ENCODE results near the gene CDC42BPG. TPM values are rescaled to one million over a fixed set of nuclear protein-coding genes. Genes with fewer than 3 reads are reported as not detected.

Gene CDC42BPG
- total RNA-seq, 1 experiment from 2014 or later: 4.1 TPM

DNA sequence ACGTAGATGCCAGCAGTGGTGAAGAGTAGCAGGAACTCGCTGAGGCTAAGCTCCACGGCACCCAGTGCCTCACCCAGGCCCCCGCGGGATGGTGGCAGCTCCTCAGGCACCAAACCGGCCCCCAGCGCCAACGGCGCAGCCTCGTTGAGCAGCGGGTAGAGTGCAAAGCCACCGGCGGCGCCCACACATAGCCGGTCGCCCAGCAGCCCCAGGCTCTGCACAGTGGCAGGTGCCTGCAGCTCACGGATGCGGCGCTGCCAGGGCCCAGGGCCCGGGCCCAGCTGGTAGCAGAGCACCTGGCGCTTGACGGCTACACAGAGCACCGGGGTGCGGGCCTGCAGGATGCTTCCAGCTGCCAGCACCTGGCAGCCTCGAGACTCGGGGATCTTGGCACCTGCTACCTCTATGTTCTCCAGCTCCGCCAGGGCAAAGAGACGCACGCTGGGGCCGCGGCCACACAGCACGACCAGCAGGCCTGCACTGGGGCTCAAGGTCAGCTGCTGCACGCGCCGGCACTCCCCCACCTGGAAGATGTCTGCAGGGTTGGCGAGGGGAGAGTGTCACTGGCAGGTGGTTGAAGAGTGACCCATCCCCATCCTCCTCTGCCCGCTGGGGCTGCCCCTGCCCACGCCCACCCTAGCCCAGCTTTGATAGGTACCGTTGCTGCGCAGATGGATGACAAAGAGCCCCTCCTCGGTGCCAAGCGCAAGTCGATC lies 14.8 kb downstream of the CDC42BPG start:
- intact Hi-C loops (cut with micrococcal nuclease; ENCODE audit: unreplicated experiment): no loop called here
- no peak for ATAC-seq
- TF ChIP-seq TCF7L2 (IDR thresholded peaks at IDR 0.05; ENCODE audit: low read depth, low read length) (no peak), SIN3A (IDR thresholded peaks at IDR 0.05; ENCODE audit: borderline replicate concordance, insufficient read depth, low read depth, low read length) (no peak), CTCF (IDR thresholded peaks at IDR 0.05) (no peak), POLR2AphosphoS5 (IDR thresholded peaks at IDR 0.05; ENCODE audit: low read depth, low read length) (no peak)
- TF ChIP-seq, protein P1, sequence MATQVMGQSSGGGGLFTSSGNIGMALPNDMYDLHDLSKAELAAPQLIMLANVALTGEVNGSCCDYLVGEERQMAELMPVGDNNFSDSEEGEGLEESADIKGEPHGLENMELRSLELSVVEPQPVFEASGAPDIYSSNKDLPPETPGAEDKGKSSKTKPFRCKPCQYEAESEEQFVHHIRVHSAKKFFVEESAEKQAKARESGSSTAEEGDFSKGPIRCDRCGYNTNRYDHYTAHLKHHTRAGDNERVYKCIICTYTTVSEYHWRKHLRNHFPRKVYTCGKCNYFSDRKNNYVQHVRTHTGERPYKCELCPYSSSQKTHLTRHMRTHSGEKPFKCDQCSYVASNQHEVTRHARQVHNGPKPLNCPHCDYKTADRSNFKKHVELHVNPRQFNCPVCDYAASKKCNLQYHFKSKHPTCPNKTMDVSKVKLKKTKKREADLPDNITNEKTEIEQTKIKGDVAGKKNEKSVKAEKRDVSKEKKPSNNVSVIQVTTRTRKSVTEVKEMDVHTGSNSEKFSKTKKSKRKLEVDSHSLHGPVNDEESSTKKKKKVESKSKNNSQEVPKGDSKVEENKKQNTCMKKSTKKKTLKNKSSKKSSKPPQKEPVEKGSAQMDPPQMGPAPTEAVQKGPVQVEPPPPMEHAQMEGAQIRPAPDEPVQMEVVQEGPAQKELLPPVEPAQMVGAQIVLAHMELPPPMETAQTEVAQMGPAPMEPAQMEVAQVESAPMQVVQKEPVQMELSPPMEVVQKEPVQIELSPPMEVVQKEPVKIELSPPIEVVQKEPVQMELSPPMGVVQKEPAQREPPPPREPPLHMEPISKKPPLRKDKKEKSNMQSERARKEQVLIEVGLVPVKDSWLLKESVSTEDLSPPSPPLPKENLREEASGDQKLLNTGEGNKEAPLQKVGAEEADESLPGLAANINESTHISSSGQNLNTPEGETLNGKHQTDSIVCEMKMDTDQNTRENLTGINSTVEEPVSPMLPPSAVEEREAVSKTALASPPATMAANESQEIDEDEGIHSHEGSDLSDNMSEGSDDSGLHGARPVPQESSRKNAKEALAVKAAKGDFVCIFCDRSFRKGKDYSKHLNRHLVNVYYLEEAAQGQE (IDR thresholded peaks at IDR 0.05; ENCODE audit: insufficient read depth in 1 of 2, low read depth in 2 of 2, low read length in 1 of 2): no peak
- Histone ChIP-seq H3K4me3 (ENCODE audit: low read depth in 2 of 2, low read length in 2 of 2) (no peak overlapping the region), H3K9me3 (ENCODE audit: control insufficient read depth, insufficient read depth, low read depth, low read length) (no peaks in the 10 kb centered on the region), H3K4me1 (ENCODE audit: control insufficient read depth, insufficient read depth, low read length) (peaks cover 1% of the 10 kb centered on the region; the same call in 1 of the 2 replicates), H3K27me3 (ENCODE audit: control insufficient read depth, insufficient read depth, low read length) (no peaks in the 10 kb centered on the region), H3K36me3 (ENCODE audit: control insufficient read depth, insufficient read depth, low read length) (no peaks in the 10 kb centered on the region), H3K27ac (ENCODE audit: low read length) (no peak overlapping the region)
- no peak for DNase-seq (ENCODE audit: low read depth, low spot score)
- no TSS peak for BruUV-seq (replicated peaks)
- CTCF ChIA-PET: interaction anchor here (0.6 kb wide), 1 partner anchor 289 kb away, joined by 4 read pairs; no protein-coding TSS in a partner anchor
- in situ Hi-C loops (cut with HindIII; ENCODE audit: low pct_unique_long_range_greater_than_20kb, low sequenced_read_pairs): no loop called here
- POLR2A ChIA-PET: no interaction called here

DNA sequence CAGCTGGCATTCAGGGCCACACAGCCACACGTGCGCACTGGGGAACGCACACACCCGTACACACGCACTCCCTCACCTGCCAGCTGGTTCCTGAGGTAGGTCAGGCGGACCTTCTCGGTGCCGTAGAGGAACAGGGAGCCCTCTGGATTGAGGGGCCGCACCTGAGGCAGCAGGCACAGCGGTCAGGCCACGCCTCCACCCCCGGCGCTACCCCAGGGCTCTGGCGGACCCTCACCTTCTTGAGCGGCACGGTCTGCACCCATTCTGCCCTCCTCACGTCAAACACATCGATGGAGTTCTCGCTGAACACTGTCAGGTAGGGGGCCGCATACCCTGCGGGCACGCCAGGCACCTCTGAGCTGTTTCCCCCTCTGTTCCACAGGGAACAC lies 17.0 kb downstream of the CDC42BPG start:
- H3K36me3 ChIP-seq (ENCODE audit: control insufficient read depth, insufficient read depth, low read length): no peaks in the 10 kb centered on the region
- no peak overlapping the region for H3K4me3 ChIP-seq (ENCODE audit: low read depth in 2 of 2, low read length in 2 of 2)
- ATAC-seq: no peak
- H3K27ac ChIP-seq (ENCODE audit: low read length): no peak overlapping the region
- intact Hi-C loops (cut with micrococcal nuclease; ENCODE audit: unreplicated experiment): no loop called here
- no peak for DNase-seq (ENCODE audit: low read depth, low spot score)
- H3K4me1 ChIP-seq (ENCODE audit: control insufficient read depth, insufficient read depth, low read length): no peaks in the 10 kb centered on the region
- no TSS peak for BruUV-seq (replicated peaks)
- H3K27me3 ChIP-seq (ENCODE audit: control insufficient read depth, insufficient read depth, low read length): no peaks in the 10 kb centered on the region
- ChIA-PET CTCF (no interaction called here), POLR2A (interaction anchor here (0.8 kb wide), 1 partner anchor 35 kb away, joined by 3 read pairs; no protein-coding TSS in a partner anchor)
- no peaks in the 10 kb centered on the region for H3K9me3 ChIP-seq (ENCODE audit: control insufficient read depth, insufficient read depth, low read depth, low read length)
- in situ Hi-C loops (cut with HindIII; ENCODE audit: low pct_unique_long_range_greater_than_20kb, low sequenced_read_pairs): no loop called here
- TF ChIP-seq SIN3A (IDR thresholded peaks at IDR 0.05; ENCODE audit: borderline replicate concordance, insufficient read depth, low read depth, low read length): no peak
- TF ChIP-seq POLR2AphosphoS5 (IDR thresholded peaks at IDR 0.05; ENCODE audit: low read depth, low read length): no peak
- no peak for TF ChIP-seq TCF7L2 (IDR thresholded peaks at IDR 0.05; ENCODE audit: low read depth, low read length)
- TF ChIP-seq CTCF (IDR thresholded peaks at IDR 0.05): no peak
- TF ChIP-seq, protein P1 (IDR thresholded peaks at IDR 0.05; ENCODE audit: insufficient read depth in 1 of 2, low read depth in 2 of 2, low read length in 1 of 2): no peak
